Tibial artery (tissue), 4 donors: ENCODE data around the gene GABRR2.

Source experiments
- DNase-seq, 2 donors: peaks; one replicate each; pipeline ENCODE4 v3.0.0-alpha.2; 2019
- H3K27ac ChIP-seq, 2 donors: fragments of 200-600 bp; sonication (generic) in 1 of 2; 1 replicate in 1 of 2; 2 replicates in 1 of 2; pipeline ENCODE4 v1.5.1; 2018 to 2019; ENCODE audit warnings: mild to moderate bottlenecking in 1 of 2
- H3K27me3 ChIP-seq, 2 donors: fragments of 200-600 bp; sonication (generic) in 1 of 2; one replicate each; pipeline versions ENCODE4 v1.5.1 to v1.6.0; 2016 to 2019
- H3K36me3 ChIP-seq, 3 donors: fragments of 200-600 bp; sonication (generic) in 2 of 3; one replicate each; pipeline ENCODE4 v1.5.1; 2016 to 2019; ENCODE audit warnings: mild to moderate bottlenecking in 2 of 3
- H3K4me1 ChIP-seq, 4 donors: fragments of 200-600 bp; sonication (generic) in 2 of 4; 1 replicate in 3 of 4; 2 replicates in 1 of 4; pipeline ENCODE4 v1.5.1; 2016 to 2019
- H3K4me3 ChIP-seq, 2 donors: fragments of 200-600 bp; sonication (generic) in 1 of 2; 1 replicate in 1 of 2; 2 replicates in 1 of 2; pipeline ENCODE4 v1.5.1; 2018 to 2019; ENCODE audit warnings: mild to moderate bottlenecking in 2 of 2
- H3K9me3 ChIP-seq, 3 donors: fragments of 200-600 bp; sonication (generic) in 1 of 3; one replicate each; pipeline ENCODE4 v1.5.1; 2016 to 2019
- CTCF ChIP-seq, 2 experiments: fragments of 200-600 bp in 1 of 2; fragments of 450-650 bp in 1 of 2; IDR thresholded peaks; one replicate each; pipeline ENCODE4 v1.5.1; 2017 to 2019; ENCODE audit warnings: antibody characterized with exemption in 2 of 2, mild to moderate bottlenecking in 1 of 2, moderate library complexity in 1 of 2
- intact Hi-C: fragments of 100-400 bp; cut with DNase I; formaldehyde crosslinking; loops from one replicate; pipeline ENCODE4 v1.15.0; 2023; ENCODE audit warnings: low total_unique reads

GABRR2 gene

DNA sequence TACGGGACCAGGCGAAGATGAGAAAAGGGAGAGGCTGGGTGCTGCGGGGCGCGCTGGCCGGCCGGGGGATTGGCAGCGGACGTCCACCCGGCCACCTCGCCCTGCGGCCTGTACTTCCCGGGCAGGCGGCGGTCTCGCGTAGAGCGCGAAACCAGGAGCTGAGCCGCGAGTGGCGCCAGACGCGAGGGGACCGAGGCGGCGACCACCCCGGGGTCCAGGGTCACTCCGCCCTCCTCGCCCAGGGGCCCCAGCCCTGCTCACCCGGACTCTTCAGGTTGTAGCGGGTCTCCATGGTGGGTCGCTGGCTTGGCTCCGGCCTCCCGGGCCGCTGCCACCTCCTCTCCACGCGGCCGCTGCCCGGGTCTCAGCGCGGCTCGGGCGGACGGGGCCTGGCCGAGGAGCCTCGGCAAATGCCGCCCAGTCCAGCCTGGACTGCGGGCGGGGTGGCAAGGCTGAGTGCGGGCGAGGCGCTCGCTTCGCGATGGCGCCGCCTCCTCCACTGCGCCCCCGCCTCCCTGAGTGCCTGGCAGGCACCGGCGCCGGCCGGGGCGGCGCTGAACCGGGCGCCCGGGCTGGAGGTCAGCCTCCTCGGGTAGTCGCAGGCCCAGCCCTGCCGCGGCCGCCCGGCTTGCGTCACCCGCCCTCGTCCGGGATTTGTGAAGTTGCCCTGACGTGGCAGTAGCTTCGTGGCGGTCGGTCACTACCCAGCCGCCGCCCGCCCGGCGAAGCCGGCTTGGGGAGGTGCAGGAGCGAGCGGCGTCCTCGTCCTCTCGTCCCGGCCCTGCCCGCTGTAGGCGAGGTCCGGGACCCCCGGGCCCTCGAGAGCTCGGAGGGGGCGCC is 37.4 kb upstream of the GABRR2 start, which contains the start of gene UBE2J1:
TSS of gene UBE2J1 (minus strand) at position 445 of the 840 bp plus-strand sequence. CDS start at position 292, 153 bp downstream.
- no peak for TF ChIP-seq CTCF (IDR thresholded peaks at IDR 0.05)
- Histone ChIP-seq H3K4me3 (peak within 1 kb of the TSS; percentile 87 to 93), H3K27ac (peak within 1 kb of the TSS; percentile 99 to 100), H3K9me3 (no peaks in the 10 kb centered on the region), H3K27me3 (no peaks in the 10 kb centered on the region), H3K4me1 (peaks cover 0 to 49% (median 31%) of the 10 kb centered on the region in 4 donors), H3K36me3 (no peaks in the 10 kb centered on the region)
- DNase-seq: peak; percentile 95 to 98
- intact Hi-C loops: no loop called here

DNA sequence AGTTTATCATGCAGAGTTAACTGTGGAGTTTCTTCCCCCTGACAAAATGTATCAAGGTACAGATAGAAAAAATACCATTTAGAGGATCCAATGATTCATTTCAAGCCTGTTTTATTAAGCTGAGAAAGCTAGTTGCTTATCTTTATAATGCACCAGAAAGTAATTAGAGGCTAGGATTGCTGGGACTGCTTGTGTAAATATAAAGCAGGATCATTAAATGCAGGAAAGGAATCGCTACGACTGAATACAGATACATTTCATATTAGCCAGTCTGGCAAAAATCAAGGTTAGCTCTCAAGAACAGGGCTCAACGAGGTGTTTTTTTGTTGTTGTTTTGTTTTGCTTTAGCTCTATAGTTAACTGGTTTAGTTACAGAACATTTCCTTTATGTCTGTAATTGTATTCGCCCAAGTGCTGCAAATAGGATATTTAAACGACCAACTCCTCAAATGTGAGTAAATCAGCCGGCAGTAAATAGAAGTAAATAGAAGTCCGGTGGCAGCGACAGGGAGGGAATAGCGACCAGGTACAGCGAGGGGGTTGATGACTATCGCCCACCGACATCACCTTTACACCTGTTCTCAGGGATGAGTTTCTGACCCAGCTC is 36.7 kb upstream of the GABRR2 start:
- H3K9me3 ChIP-seq: no peaks in the 10 kb centered on the region
- TF ChIP-seq CTCF (IDR thresholded peaks at IDR 0.05): no peak
- H3K36me3 ChIP-seq: no peaks in the 10 kb centered on the region
- intact Hi-C loops: no loop called here
- H3K27me3 ChIP-seq: no peaks in the 10 kb centered on the region
- peaks cover 0 to 55% (median 31%) of the 10 kb centered on the region in 4 donors for H3K4me1 ChIP-seq
- no peak for DNase-seq
- H3K4me3 ChIP-seq: peak overlapping the region; percentile 87 to 93
- H3K27ac ChIP-seq: peak overlapping the region; percentile 99 to 100

GRCh38 chr6:89350281-89350966 is 35.3 kb upstream of the GABRR2 start:
- no peak overlapping the region for H3K27ac ChIP-seq
- no peaks in the 10 kb centered on the region for H3K27me3 ChIP-seq
- peaks cover 0 to 64% (median 35%) of the 10 kb centered on the region in 4 donors for H3K4me1 ChIP-seq
- H3K36me3 ChIP-seq: no peaks in the 10 kb centered on the region
- peak overlapping the region; percentile 87 to 93 for H3K4me3 ChIP-seq
- intact Hi-C loops: no loop called here
- TF ChIP-seq CTCF (IDR thresholded peaks at IDR 0.05): no peak
- no peak for DNase-seq
- H3K9me3 ChIP-seq: no peaks in the 10 kb centered on the region

DNA sequence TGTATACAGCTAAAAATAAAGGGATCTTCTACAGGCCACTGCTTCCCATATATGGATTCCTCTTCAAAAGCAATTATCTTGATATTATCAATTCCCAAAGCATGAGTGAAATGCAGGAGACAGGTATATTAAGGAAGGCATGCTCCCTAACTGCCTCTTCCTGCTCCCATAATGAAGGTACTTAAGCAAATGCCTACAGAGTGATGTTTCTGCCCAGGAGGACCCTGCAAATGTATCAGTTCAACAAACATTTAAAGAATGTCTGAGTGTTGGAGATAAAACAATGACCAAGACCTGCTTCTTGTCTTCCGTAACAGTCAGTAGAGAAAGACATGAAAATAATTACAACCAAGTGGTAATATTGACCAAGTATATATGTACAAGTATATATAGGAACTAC is 33.3 kb upstream of the GABRR2 start:
- H3K36me3 ChIP-seq: no peaks in the 10 kb centered on the region
- no peak overlapping the region for H3K27ac ChIP-seq
- no peak overlapping the region for H3K4me3 ChIP-seq
- H3K27me3 ChIP-seq: no peaks in the 10 kb centered on the region
- no peak for TF ChIP-seq CTCF (IDR thresholded peaks at IDR 0.05)
- DNase-seq: no peak
- peaks cover 0 to 69% (median 37%) of the 10 kb centered on the region in 4 donors for H3K4me1 ChIP-seq
- no peaks in the 10 kb centered on the region for H3K9me3 ChIP-seq
- intact Hi-C loops: loop anchor here (10.0 kb wide), 1 partner anchor 296 kb away; no protein-coding TSS in a partner anchor

- Histone ChIP-seq H3K9me3 (no peaks in the 10 kb centered on the region), H3K27ac (no peak overlapping the region), H3K4me1 (peaks cover 0 to 66% (median 35%) of the 10 kb centered on the region in 4 donors), H3K27me3 (no peaks in the 10 kb centered on the region), H3K4me3 (no peak overlapping the region), H3K36me3 (peaks cover 0 to 2% (median 0%) of the 10 kb centered on the region in 3 donors)
- intact Hi-C loops: loop anchor here (10.0 kb wide), 1 partner anchor 297 kb away; no protein-coding TSS in a partner anchor
- no peak for TF ChIP-seq CTCF (IDR thresholded peaks at IDR 0.05)
- DNase-seq: no peak
These were observed 32.7 kb upstream of the GABRR2 start for GRCh38 chr6:89347825-89348224.
